GM23338 (cell line): ENCODE measurements around the gene DNAJC15. TPM values are rescaled to one million over a fixed set of nuclear protein-coding genes. Genes with fewer than 3 reads are reported as not detected.

ENCODE experiments used
- ATAC-seq: fragments of 200-7000 bp; cut with Tn5 transposase; 3 replicates; pipeline ENCODE4 v1.9.1; 2020
- DNase-seq: peaks from one replicate; pipeline ENCODE4 v3.0.0-alpha.2; 2015; ENCODE audit warnings: low spot score
- H2AFZ ChIP-seq: fragments of 200-600 bp; sonication (generic); 2 replicates; pipeline ENCODE4 v1.8.0; 2016; ENCODE audit warnings: antibody characterized with exemption, mild to moderate bottlenecking, moderate library complexity
- H3F3A ChIP-seq: fragments of 200-600 bp; sonication (generic); replicated peaks from 2 replicates; pipeline ENCODE4 v1.8.0; 2017; ENCODE audit warnings: antibody characterized with exemption, mixed run types, low read depth
- H3K27ac ChIP-seq: fragments of 200-600 bp; sonication (generic); 2 replicates; pipeline ENCODE4 v1.6.1; 2016; ENCODE audit warnings: low read depth
- H3K27me3 ChIP-seq: fragments of 200-600 bp; sonication (generic); 2 replicates; pipeline ENCODE4 v1.8.0; 2016; ENCODE audit warnings: mild to moderate bottlenecking, mixed run types, moderate library complexity; ENCODE audit not compliant: insufficient read depth
- H3K36me3 ChIP-seq: fragments of 200-600 bp; sonication (generic); 2 replicates; pipeline ENCODE4 v1.8.0; 2016; ENCODE audit warnings: mild to moderate bottlenecking; ENCODE audit not compliant: insufficient read depth
- H3K4me1 ChIP-seq: fragments of 200-600 bp; sonication (generic); 2 replicates; pipeline ENCODE4 v1.8.0; 2016; ENCODE audit warnings: mild to moderate bottlenecking, moderate library complexity; ENCODE audit not compliant: insufficient read depth
- H3K4me2 ChIP-seq: fragments of 200-600 bp; sonication (generic); 2 replicates; pipeline ENCODE4 v1.7.1; 2017; ENCODE audit warnings: mixed run types
- H3K4me3 ChIP-seq: fragments of 200-600 bp; sonication (generic); 2 replicates; pipeline ENCODE4 v1.6.1; 2016; ENCODE audit warnings: mixed run types
- H3K79me2 ChIP-seq: fragments of 200-600 bp; sonication (generic); replicated peaks from 2 replicates; pipeline ENCODE4 v1.8.0; 2017; ENCODE audit warnings: mild to moderate bottlenecking; ENCODE audit not compliant: insufficient read depth
- H3K9me2 ChIP-seq: fragments of 200-600 bp; sonication (generic); 2 replicates; pipeline ENCODE4 v1.8.0; 2017; ENCODE audit not compliant: insufficient read depth
- H4K20me1 ChIP-seq: fragments of 200-600 bp; sonication (generic); replicated peaks from 2 replicates; pipeline ENCODE4 v1.8.0; 2017; ENCODE audit warnings: mild to moderate bottlenecking; ENCODE audit not compliant: insufficient read depth
- H3K27ac Mint-ChIP-seq: 2 replicates; pipeline ENCODE4 v1.8.0; 2020; ENCODE audit warnings: inconsistent platforms, mild to moderate bottlenecking, moderate library complexity, mixed read lengths
- H3K27me3 Mint-ChIP-seq: 3 replicates; pipeline ENCODE4 v1.8.0; 2022; ENCODE audit warnings: low read depth, mild to moderate bottlenecking, moderate library complexity, mixed read lengths, inconsistent platforms; ENCODE audit not compliant: insufficient read depth, poor library complexity
- H3K36me3 Mint-ChIP-seq: 3 replicates; pipeline ENCODE4 v1.8.0; 2021; ENCODE audit warnings: low read depth, mild to moderate bottlenecking, inconsistent platforms, moderate library complexity, mixed read lengths
- H3K4me1 Mint-ChIP-seq: 3 replicates; pipeline ENCODE4 v1.8.0; 2020; ENCODE audit warnings: mild to moderate bottlenecking, inconsistent platforms, mixed read lengths
- H3K4me3 Mint-ChIP-seq: 3 replicates; pipeline ENCODE4 v1.8.0; 2021; ENCODE audit warnings: moderate library complexity, mild to moderate bottlenecking, inconsistent platforms, mixed read lengths
- H3K9me3 Mint-ChIP-seq: 3 replicates; pipeline ENCODE4 v1.8.0; 2020; ENCODE audit warnings: moderate library complexity, mild to moderate bottlenecking, inconsistent platforms, mixed read lengths
- CREB1 ChIP-seq: fragments of 250-450 bp; sonication (Bioruptor Pico); IDR thresholded peaks from 2 replicates; pipeline ENCODE4 v1.5.0; 2020; ENCODE audit warnings: low read depth, mild to moderate bottlenecking, moderate library complexity
- CTCF ChIP-seq, 2 experiments: fragments of 200-600 bp in 1 of 2; sonication (generic) in 1 of 2; conservative IDR thresholded peaks; 2 replicates each; pipeline versions ENCODE4 v1.5.1 to v1.6.1; 2016 to 2017; ENCODE audit warnings: antibody characterized with exemption in 2 of 2, low read depth in 2 of 2, mild to moderate bottlenecking in 2 of 2, moderate library complexity in 1 of 2
- ETS1 ChIP-seq: IDR thresholded peaks from 2 replicates; pipeline ENCODE4 v1.6.1; 2016; ENCODE audit warnings: antibody characterized with exemption
- REST ChIP-seq: IDR thresholded peaks from one replicate; pipeline ENCODE4 v1.6.1; 2018; ENCODE audit warnings: antibody characterized with exemption; ENCODE audit not compliant: unreplicated experiment
- ZNF114 ChIP-seq: fragments of 250-450 bp; sonication (Bioruptor Pico); IDR thresholded peaks from 2 replicates; pipeline ENCODE4 v1.5.0; 2020; ENCODE audit warnings: mild to moderate bottlenecking, moderate library complexity
- ZNF462 ChIP-seq: fragments of 250-450 bp; sonication (Bioruptor Pico); IDR thresholded peaks from 2 replicates; pipeline ENCODE4 v1.5.0; 2020; ENCODE audit warnings: mild to moderate bottlenecking, moderate library complexity
- polyA plus RNA-seq: library from polyadenylated mRNA; unstranded; fragments of >200 nt; fragmentation: Nextera tagmentation; extraction: Ambion mirVana; gene quantifications from 2 replicates; pipeline ENCODE4 v1.2.1, GENCODE V29; 2016
- total RNA-seq: library from RNA; depleted of rRNA; stranded (reverse); fragments of >200 nt; shearing (Covaris generic); gene quantifications from 2 replicates; pipeline ENCODE4 v1.2.3, GENCODE V29; 2014

The DNAJC15 gene
- total and polyA plus RNA-seq, 2 experiments from 2014 or later, result 11.4 to 80.4 TPM

GRCh38 chr13:43019811-43020210 is 3.6 kb upstream of the DNAJC15 start (continued):
- TF ChIP-seq REST (no peak), CTCF (conservative IDR thresholded peaks at IDR 0.05; ENCODE audit: low read depth in 2 of 2) (no peak)

- H3K4me3 Mint-ChIP-seq, result no peak overlapping the region
- Histone ChIP-seq H3K36me3 (no peaks in the 10 kb centered on the region), H2AFZ (no peak overlapping the region), H3K79me2 (peaks cover 20% of the 10 kb centered on the region), H3K4me1 (peaks cover 14% of the 10 kb centered on the region), H3K27ac (no peak overlapping the region), H3K9me2 (no peaks in the 10 kb centered on the region), H3K4me2 (no peak overlapping the region), H4K20me1 (no peaks in the 10 kb centered on the region), H3K27me3 (no peaks in the 10 kb centered on the region), H3F3A (no peaks in the 10 kb centered on the region), H3K4me3 (no peak overlapping the region)
- no peak for ATAC-seq
- no peak for DNase-seq
- peaks cover 7% of the 10 kb centered on the region for H3K4me1 Mint-ChIP-seq
- H3K27ac Mint-ChIP-seq, result no peak overlapping the region
- peaks cover 12% of the 10 kb centered on the region for H3K27me3 Mint-ChIP-seq
- TF ChIP-seq ETS1, result no peak
- TF ChIP-seq CREB1 (CRISPR knock-in tag), result no peak
- TF ChIP-seq ZNF114, result no peak
- no peak for TF ChIP-seq ZNF462 (CRISPR knock-in tag)
- peaks cover 6% of the 10 kb centered on the region; the same call in 2 of the 3 replicates for H3K9me3 Mint-ChIP-seq
- peaks cover 8% of the 10 kb centered on the region; the same call in 2 of the 3 replicates for H3K36me3 Mint-ChIP-seq
Measured at GRCh38 chr13:43020794-43021193, 2.6 kb upstream of the DNAJC15 start.
